NCI-H146 (cell line): Measurements from ENCODE around the gene SDHAF3.
"Not testable (repeated sequence)": the region's sequence is repeated elsewhere in the genome, so short reads cannot be mapped to it uniquely, and the experiment has no call there.

Experiments
- DNase-seq: peaks from one replicate; lab custom pipeline; 2025; lab: John Stamatoyannopoulos, UW

The SDHAF3 gene

DNA sequence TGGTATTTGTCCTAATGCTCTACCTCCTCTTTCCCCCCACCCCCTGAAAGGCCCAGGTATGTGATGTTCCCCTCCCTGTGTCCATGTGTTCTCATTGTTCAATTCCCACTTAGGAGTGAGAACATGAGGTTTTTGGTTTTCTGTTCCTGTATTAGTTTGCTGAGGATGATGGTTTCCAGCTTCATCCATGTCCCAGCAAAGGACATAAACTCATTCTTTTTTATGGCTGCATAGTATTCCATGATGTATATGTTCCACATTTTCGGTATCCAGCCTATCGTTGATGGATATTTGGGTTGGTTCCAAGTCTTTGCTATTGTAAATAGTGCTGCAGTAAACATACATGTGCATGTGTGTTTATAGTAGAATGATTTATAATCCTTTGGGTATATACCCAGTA is 5.6 kb downstream of the SDHAF3 start:
- DNase-seq, result not testable (repeated sequence)

DNA sequence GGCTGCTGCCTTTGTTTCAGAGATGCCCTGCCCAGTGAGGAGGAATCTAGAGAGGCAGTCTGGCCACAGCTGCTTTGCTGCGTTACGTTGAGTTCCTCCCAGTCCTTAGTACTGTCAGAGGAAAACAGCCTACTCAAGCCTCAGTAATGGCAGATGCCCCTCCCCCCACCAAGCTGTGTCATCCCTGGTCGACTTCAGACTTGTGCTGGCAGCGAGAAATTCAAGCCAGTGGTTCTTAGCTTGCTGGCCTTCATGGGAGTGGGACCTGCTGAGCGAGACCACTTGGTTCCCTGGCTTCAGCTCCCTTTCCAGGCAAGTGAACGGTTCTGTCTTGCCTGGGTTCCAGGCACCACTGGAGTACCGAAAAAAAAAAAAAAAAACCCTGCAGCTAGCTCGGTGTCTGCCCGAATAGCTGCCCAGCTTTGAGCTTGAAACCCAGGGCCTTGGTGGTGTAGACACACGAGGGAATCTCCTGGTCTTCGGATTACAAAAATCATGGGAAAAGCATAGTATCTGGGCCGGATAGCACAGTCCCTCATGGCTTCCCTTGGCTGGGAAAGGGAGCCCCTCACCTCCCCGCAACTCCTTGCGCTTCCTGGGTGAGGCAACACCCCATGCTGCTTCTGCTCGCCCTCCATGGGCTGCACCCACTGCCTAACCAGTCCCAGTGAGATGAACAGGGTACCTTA is 9.1 kb downstream of the SDHAF3 start:
- DNase-seq, result no peak

DNA sequence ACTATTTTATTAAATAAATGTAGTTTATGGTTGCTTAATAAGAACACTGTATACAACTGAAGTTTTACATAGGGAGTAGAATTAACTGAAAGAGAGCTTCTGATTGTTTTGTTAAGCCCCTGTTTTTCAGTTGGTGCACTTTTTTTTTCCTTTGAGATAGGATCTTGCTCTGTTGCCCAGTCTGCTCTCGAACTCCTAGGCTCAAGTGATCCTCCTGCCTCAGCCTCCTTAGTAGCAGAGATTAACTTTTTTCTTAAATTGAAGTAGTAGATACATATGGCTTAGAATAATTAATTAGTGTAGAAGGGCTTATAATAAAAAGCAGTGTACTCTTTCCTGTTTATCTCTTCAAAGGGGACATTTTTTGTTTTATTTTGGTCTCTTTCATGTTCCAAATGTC is 11.2 kb downstream of the SDHAF3 start:
- no peak for DNase-seq

DNA sequence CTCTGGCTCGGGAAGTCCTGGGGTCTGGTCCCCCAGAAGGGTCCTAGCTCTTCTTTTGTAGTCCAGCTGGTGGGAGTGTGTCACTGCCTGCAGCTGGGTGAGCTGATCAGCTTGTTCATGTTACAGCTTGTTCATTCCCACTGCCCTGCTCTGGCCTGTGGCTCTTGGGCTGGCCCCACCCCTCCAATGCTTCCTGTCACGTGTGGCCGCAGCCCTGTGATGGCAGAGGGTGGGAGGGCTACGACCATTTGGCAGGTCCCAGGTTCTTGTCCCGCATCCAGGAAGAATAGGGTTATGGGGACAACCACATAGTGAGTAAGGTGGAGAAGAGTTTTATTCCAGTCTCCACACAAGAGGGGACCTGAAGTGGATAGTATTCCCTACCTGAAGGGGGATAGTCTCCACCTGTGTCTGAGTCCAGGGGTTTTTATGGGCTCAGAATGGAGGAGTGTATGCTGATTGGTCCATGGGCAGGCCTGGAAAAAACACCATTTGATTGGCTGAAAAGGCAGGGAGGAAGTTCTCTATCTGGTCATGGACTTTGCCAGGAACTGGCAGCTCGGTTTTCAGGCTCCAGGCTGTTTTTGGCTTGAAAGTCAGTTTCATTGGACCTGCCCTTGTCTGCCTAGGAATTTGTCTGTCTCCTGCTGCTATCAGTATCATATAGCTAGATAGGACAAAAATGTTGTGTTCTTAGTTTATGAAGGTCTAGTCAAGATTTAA is 13.1 kb downstream of the SDHAF3 start:
- no peak for DNase-seq

DNA sequence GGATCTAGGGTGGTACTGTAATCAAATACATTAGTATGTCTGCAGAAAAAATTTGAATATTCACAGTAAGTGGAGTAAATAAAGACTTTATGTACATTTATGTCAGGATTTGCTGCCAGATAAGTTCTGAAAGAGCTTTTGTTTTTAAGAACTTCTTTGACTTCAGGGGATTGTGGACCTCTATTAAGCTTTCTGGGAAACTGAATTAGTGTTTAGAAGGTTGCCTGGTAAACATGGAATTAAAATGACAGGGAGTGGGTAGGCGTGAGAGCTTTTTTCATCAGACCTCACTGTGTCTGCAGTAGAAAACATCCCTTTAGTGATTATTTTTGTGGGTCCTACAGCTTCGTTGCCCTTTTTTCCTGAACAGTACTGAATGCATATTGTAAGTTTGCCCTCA is 15.7 kb downstream of the SDHAF3 start:
- no peak for DNase-seq

DNA sequence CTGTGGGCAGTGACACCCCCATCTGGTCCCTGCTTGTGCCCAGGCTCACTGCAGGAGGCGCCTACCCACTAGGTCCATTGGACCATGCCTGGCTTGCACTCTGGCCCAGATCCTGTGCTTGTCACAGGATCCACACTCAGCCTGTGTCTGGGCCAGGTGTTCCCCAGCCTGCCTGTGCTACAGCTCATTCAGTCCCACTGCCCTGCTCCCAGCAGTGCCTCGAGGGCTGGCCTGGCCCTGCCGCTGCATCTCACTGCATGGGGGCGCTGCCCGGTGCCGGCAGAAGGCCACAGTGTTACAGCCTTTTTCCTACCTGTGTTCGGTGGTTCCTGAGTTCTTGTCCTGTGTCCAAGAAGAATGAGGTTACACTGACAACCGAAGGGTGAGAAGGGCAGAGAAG is 21.3 kb downstream of the SDHAF3 start:
- DNase-seq, result no peak

GRCh38 chr7:97145068-97145467 is 27.6 kb downstream of the SDHAF3 start:
- peak; percentile 26 for DNase-seq

GRCh38 chr7:97149843-97150242 is 32.3 kb downstream of the SDHAF3 start:
- DNase-seq, result no peak

DNA sequence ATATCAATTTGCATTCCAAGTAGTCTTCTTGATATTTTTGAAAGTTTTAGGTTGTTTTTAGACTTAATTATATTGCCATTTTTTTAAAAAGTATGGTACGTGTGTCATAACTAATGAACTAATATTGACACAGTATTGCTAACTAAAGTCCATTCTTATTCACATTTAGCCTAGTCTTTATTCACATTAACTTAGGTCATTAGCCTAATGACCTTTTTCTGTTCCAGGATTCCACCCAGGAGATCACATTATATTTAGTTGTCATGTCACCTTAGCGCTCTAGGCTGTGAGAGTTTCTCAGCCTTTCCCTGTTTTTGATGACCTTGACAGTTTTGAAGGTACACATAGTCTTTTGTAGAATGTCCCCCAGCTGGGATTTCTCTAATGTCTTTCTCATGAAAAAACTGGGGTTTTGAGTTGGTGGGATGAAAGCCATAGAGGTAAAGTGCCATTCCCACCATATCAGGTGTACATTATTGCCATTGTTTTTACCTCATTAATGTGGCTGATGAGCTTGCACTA is 38.5 kb downstream of the SDHAF3 start:
- DNase-seq, result no peak

- DNase-seq, result not testable (repeated sequence)
Observed at GRCh38 chr7:97159984-97160383, 42.5 kb downstream of the SDHAF3 start.

DNA sequence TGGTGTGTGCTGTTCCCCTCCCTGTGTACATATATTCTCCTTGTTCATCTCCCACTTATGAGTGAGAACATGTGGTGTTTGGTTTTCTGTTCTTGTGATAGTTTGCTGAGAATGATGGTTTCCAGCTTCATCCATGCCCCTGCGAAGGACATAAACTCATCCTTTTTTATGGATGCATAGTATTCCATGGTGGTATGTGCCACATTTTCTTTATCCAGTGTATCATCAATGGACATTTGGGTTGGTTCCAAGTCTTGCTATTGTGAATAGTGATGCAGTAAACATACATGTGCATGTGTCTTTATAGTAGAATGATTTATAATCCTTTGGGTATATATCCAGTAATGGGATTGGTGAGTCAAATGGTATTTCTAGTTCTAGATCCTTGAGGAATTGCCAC is 44.1 kb downstream of the SDHAF3 start:
- DNase-seq, result not testable (repeated sequence)

DNA sequence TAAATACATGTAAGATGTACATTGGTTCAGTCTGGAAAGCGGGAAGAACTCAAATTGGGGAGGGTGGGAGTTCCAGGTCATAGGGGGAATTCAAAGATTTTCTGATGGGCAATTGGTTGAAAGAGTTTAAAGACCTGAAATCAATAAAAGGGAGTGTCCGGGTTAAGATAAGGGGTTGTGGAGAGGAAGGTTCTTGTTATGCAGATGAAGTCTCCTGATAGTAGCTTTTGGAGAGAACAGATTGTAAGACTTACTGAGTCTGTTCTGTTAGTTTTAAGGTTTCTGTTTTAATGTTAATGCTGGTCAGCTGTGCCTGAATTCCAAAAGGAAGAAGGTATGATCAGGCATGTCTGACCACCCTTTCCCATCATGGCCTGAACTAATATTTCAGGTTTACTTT is 48.8 kb downstream of the SDHAF3 start:
- DNase-seq, result no peak

DNA sequence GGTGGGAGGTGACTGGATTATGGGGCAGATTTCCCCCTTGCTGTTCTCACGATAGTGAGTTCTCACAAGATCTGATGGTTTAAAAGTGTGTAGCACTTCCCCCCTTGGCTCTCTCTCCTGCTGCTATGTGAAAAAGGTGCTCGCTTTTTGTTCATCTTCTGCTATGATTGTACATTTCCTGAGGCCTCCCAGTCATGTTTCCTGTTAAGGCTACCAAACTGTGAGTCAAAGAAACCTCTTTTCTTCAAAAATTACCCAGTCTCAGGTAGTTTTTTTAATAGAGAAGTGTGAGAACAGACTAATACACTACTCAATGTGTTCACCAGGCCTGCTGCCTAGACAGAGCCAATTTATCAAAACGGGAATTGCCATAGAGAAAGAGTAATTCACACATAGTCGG is 49.7 kb downstream of the SDHAF3 start:
- no peak for DNase-seq

GRCh38 chr7:97167749-97168148 is 50.3 kb downstream of the SDHAF3 start:
- DNase-seq, result no peak

DNA sequence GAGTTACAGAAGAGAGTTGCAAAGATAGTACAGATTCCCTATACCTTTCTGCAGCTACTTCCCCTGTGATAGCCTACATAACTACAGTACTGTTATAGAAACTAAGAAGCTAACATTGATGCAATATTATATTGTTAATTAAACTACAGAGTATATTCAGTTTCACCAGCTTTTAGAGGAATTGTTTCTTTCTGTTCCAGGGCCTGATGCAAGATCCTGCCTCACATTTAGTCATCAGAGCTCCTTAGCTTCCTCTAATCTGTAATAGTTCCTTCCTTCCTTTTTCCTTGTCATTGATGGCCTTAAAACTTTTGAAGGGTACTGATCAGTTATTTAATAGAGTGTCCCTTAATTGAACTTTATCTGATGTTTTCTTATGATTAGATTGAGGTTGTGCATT is 56.8 kb downstream of the SDHAF3 start:
- no peak for DNase-seq

GRCh38 chr7:97179454-97180104 is 62.1 kb downstream of the SDHAF3 start:
- DNase-seq, result peak; percentile 52

DNA sequence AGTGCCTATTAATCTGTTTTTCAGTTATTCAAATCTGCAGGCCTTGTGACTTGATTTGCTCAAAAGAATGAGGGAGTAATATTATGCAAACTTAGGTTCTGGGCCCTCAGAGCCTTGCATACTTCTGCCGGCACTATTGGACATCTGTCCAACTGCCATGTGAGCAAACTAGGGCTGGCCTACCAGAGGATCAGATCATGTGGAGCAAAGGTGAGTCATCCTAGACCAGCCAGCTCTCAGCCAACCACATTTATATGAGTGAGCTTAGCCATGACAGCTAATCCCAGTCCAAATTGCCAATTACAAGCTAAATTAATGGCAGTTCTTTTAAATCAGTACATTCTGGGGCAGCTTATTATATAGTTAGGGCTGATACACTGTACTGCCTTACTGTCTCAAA is 69.6 kb downstream of the SDHAF3 start:
- DNase-seq, result no peak

- DNase-seq, result not testable (repeated sequence)
Observed at GRCh38 chr7:97196174-97196573, 78.7 kb downstream of the SDHAF3 start.

GRCh38 chr7:97198596-97198995 is 81.1 kb downstream of the SDHAF3 start:
- DNase-seq, result no peak

DNA sequence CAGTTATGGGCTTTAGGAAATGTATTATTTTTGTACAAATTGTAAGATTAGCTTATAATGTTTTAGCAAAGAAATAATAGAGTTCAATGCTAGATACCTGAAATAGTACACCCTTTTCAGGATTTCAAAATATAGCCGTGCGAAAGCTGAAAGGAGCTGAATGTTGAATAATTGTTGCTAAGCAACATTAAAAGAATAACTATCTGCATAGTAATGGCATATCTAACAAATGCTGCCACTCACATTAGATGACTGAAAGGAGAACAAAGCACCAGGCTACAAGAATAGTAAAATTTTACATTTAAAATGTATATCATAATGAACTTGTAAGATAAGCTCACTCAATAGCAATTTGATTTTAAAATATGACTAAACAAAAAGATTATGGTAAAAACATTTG is 82.5 kb downstream of the SDHAF3 start:
- no peak for DNase-seq

DNA sequence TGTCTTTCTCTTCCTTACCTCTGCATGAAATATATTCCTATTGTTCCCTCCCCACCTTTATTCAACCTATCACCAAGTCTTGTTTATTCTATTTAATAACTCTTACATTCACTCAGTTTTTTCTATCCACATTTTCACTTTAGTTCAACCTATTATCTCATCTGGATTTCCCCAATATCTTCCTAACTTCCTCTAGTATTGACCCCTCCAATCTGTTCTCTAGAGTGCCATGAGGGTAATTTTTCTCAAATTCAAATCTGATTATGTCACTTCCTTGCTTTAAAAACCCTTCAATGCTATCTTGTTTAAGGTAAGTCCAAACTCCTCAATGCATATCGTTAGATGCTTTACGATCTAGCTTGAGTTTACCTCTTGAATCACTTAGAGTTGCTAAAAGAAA is 86.5 kb downstream of the SDHAF3 start:
- no peak for DNase-seq

DNA sequence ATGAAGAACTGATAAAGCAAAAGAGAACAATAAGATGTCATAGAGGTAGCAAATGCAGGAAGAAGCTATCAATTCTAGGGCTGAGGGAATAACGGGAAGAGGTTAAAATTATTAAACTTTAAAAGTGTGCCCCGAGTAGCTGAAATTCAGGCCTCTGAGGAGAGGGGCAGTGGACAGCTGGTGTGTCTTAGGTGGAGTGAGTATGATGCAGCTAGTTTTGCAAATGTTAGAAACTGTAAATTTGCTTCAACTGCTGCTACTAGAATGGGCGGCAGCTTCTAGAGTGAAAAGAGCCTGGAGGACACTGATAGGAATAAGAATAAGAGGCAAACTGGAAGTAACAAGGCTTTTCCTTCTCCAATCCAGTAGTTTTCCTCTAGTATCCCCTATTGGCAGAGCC is 87.3 kb downstream of the SDHAF3 start:
- DNase-seq, result no peak

- peak; percentile 10 for DNase-seq
Observed at GRCh38 chr7:97215556-97215955, 98.1 kb downstream of the SDHAF3 start.
